H9 (cell line): ENCODE data around the gene STAB2. TPM values are rescaled to one million over a fixed set of nuclear protein-coding genes. Genes with fewer than 3 reads are reported as not detected.

Experiments
- DNase-seq: peaks from one replicate; pipeline ENCODE4 v3.0.0-alpha.2; 2017
- H2AFZ ChIP-seq: one replicate; pipeline ENCODE4 v1.6.1; 2013; ENCODE audit warnings: mild to moderate bottlenecking, low read length, control low read depth, moderate library complexity
- H2AK5ac ChIP-seq: 2 replicates; pipeline ENCODE4 v1.6.1; 2013; ENCODE audit warnings: low read length, control low read depth, mixed read lengths; ENCODE audit not compliant: insufficient read length
- H2BK120ac ChIP-seq: one replicate; pipeline ENCODE4 v1.6.1; 2013; ENCODE audit warnings: low read depth, mild to moderate bottlenecking, low read length, control low read depth, inconsistent platforms; ENCODE audit not compliant: poor library complexity, severe bottlenecking
- H2BK12ac ChIP-seq: 2 replicates; pipeline ENCODE4 v1.6.1; 2013; ENCODE audit warnings: low read length, control low read depth, mixed read lengths, low read depth; ENCODE audit not compliant: insufficient read length
- H2BK15ac ChIP-seq: 2 replicates; pipeline ENCODE4 v1.6.1; 2013; ENCODE audit warnings: low read depth, low read length, control low read depth
- H2BK20ac ChIP-seq: one replicate; pipeline ENCODE4 v1.6.1; 2013; ENCODE audit warnings: low read depth, mild to moderate bottlenecking, low read length, control low read depth, inconsistent platforms; ENCODE audit not compliant: poor library complexity, severe bottlenecking
- H2BK5ac ChIP-seq: 2 replicates; pipeline ENCODE4 v1.6.1; 2013; ENCODE audit warnings: low read length, control low read depth, mixed read lengths; ENCODE audit not compliant: insufficient read length
- H3K14ac ChIP-seq: 2 replicates; pipeline ENCODE4 v1.6.1; 2013; ENCODE audit warnings: low read length, control low read depth; ENCODE audit not compliant: insufficient read depth
- H3K18ac ChIP-seq: 2 replicates; pipeline ENCODE4 v1.6.1; 2013; ENCODE audit warnings: low read depth, mild to moderate bottlenecking, mixed read lengths, low read length, control low read depth; ENCODE audit not compliant: insufficient read length
- H3K23ac ChIP-seq: 2 replicates; pipeline ENCODE4 v1.6.1; 2013; ENCODE audit warnings: low read length, control low read depth, mixed read lengths, low read depth; ENCODE audit not compliant: insufficient read length
- H3K23me2 ChIP-seq: 2 replicates; pipeline ENCODE4 v1.6.1; 2013; ENCODE audit warnings: low read depth, mild to moderate bottlenecking, mixed read lengths, low read length, control low read depth; ENCODE audit not compliant: insufficient read length, poor library complexity, severe bottlenecking
- H3K27ac ChIP-seq: 2 replicates; pipeline ENCODE4 v1.5.1; 2013; ENCODE audit warnings: low read length, control low read depth, mixed read lengths, low read depth; ENCODE audit not compliant: insufficient read length
- H3K27me3 ChIP-seq: 2 replicates; pipeline ENCODE4 v1.6.1; 2013; ENCODE audit warnings: low read length, control low read depth, inconsistent platforms; ENCODE audit not compliant: insufficient read depth
- H3K4ac ChIP-seq: 2 replicates; pipeline ENCODE4 v1.6.1; 2013; ENCODE audit warnings: low read depth, mild to moderate bottlenecking, control low read depth, inconsistent platforms, low read length, moderate library complexity
- H3K4me1 ChIP-seq: 2 replicates; pipeline ENCODE4 v1.6.1; 2013; ENCODE audit warnings: low read length, control low read depth, inconsistent platforms; ENCODE audit not compliant: insufficient read depth
- H3K4me2 ChIP-seq: 2 replicates; pipeline ENCODE4 v1.6.1; 2013; ENCODE audit warnings: low read length, control low read depth, mixed read lengths; ENCODE audit not compliant: insufficient read length, insufficient read depth
- H3K56ac ChIP-seq: 2 replicates; pipeline ENCODE4 v1.6.1; 2013; ENCODE audit warnings: low read depth, mild to moderate bottlenecking, mixed read lengths, low read length, control low read depth; ENCODE audit not compliant: insufficient read length
- H3K79me1 ChIP-seq: 2 replicates; pipeline ENCODE4 v1.6.1; 2013; ENCODE audit warnings: low read depth, mild to moderate bottlenecking, moderate library complexity, low read length, control low read depth, inconsistent platforms; ENCODE audit not compliant: insufficient read depth, poor library complexity, severe bottlenecking
- H3K79me2 ChIP-seq: 2 replicates; pipeline ENCODE4 v1.6.1; 2013; ENCODE audit warnings: low read length, control low read depth, inconsistent platforms; ENCODE audit not compliant: insufficient read depth
- H3K9ac ChIP-seq: 2 replicates; pipeline ENCODE4 v1.6.1; 2013; ENCODE audit warnings: low read length, control low read depth, mixed read lengths; ENCODE audit not compliant: insufficient read length; ENCODE audit errors: extremely low read depth
- H3K9me3 ChIP-seq: one replicate; pipeline ENCODE4 v1.6.1; 2013; ENCODE audit warnings: low read depth, low read length, inconsistent platforms; ENCODE audit not compliant: control insufficient read depth
- H3T11ph ChIP-seq: one replicate; pipeline ENCODE4 v1.6.1; 2013; ENCODE audit warnings: mild to moderate bottlenecking, low read length, control low read depth, inconsistent platforms
- H4K20me1 ChIP-seq: one replicate; pipeline ENCODE4 v1.6.1; 2013; ENCODE audit not compliant: control insufficient read depth, insufficient read length, insufficient read depth
- H4K5ac ChIP-seq: 2 replicates; pipeline ENCODE4 v1.6.1; 2013; ENCODE audit warnings: low read depth, mild to moderate bottlenecking, mixed read lengths, low read length, control low read depth; ENCODE audit not compliant: insufficient read length
- H4K8ac ChIP-seq: replicated peaks from 2 replicates; pipeline ENCODE4 v1.6.1; 2013; ENCODE audit warnings: low read length, control low read depth, mixed read lengths, low read depth; ENCODE audit not compliant: insufficient read length
- H4K91ac ChIP-seq: 2 replicates; pipeline ENCODE4 v1.6.1; 2013; ENCODE audit warnings: low read depth, mild to moderate bottlenecking, moderate library complexity, mixed read lengths, low read length, control low read depth; ENCODE audit not compliant: insufficient read length
- H3K27ac Mint-ChIP-seq, 3 experiments: 2 replicates in 2 of 3; 3 replicates in 1 of 3; pipeline ENCODE4 v1.8.0; 2020 to 2021; ENCODE audit warnings: mixed read lengths in 3 of 3, mild to moderate bottlenecking in 1 of 3, moderate library complexity in 1 of 3
- H3K27me3 Mint-ChIP-seq: 2 replicates; pipeline ENCODE4 v1.8.0; 2021; ENCODE audit warnings: low read depth, mild to moderate bottlenecking, moderate library complexity, mixed read lengths
- H3K36me3 Mint-ChIP-seq, 3 experiments: 2 replicates in 2 of 3; 3 replicates in 1 of 3; pipeline ENCODE4 v1.8.0; 2020 to 2021; ENCODE audit warnings: low read depth in 3 of 3, mixed read lengths in 3 of 3; ENCODE audit not compliant: insufficient read depth in 1 of 3
- H3K4me1 Mint-ChIP-seq, 2 experiments: 2 replicates each; pipeline ENCODE4 v1.8.0; 2020; ENCODE audit warnings: mixed read lengths in 2 of 2
- H3K4me3 Mint-ChIP-seq, 2 experiments: 2 replicates in 1 of 2; 3 replicates in 1 of 2; pipeline ENCODE4 v1.8.0; 2020 to 2021; ENCODE audit warnings: mild to moderate bottlenecking in 2 of 2, mixed read lengths in 2 of 2, moderate library complexity in 1 of 2
- H3K9me3 Mint-ChIP-seq, 2 experiments: 2 replicates in 1 of 2; 3 replicates in 1 of 2; pipeline ENCODE4 v1.8.0; 2020; ENCODE audit warnings: mild to moderate bottlenecking in 2 of 2, mixed read lengths in 2 of 2, moderate library complexity in 1 of 2
- WGBS: extraction: QIAGEN DNeasy Blood & Tissue Kit; methylation state at CpG from one replicate; pipeline ENCODE4 v1.1.7; 2013; ENCODE audit warnings: missing lambda C conversion rate, low lambda C conversion rate, mixed read lengths; ENCODE audit not compliant: insufficient read length; ENCODE audit errors: extremely low coverage; 5-methylcytosine and 5-hydroxymethylcytosine counted together
- total RNA-seq: library from RNA; stranded (reverse); gene quantifications from 2 replicates; pipeline ENCODE4 v1.2.1, GENCODE V29; 2021
- TF ChIP-seq, protein P1 (sequence below): fragments of 200-600 bp; sonication (generic); conservative IDR thresholded peaks from 3 replicates; pipeline ENCODE4 v1.8.0; 2021; ENCODE audit warnings: antibody characterized with exemption, mild to moderate bottlenecking

STAB2 gene
- total RNA-seq, 1 experiment from 2014 or later = 0.02 TPM

GRCh38 chr12:103583008-103583407 lies 4.1 kb upstream of the STAB2 start:
- no peak overlapping the region for H3K4me2 ChIP-seq
- H3K79me1 ChIP-seq = no peaks in the 10 kb centered on the region
- no peak overlapping the region for H3T11ph ChIP-seq
- no peak overlapping the region for H3K9ac ChIP-seq
- no peak overlapping the region for H2BK12ac ChIP-seq
- H3K4me3 Mint-ChIP-seq = no peak overlapping the region
- peaks cover 5% of the 10 kb centered on the region; the same call in 1 of the 2 replicates for H3K27me3 Mint-ChIP-seq
- H3K9me3 ChIP-seq = no peaks in the 10 kb centered on the region
- H3K27ac ChIP-seq = no peak overlapping the region
- WGBS = no CpG with 5 or more reads among the region's 1 CpG
- H3K14ac ChIP-seq = no peak overlapping the region
- no peak overlapping the region for H3K4ac ChIP-seq
- no peaks in the 10 kb centered on the region for H3K4me1 ChIP-seq
- no peak for DNase-seq
- no peaks in the 10 kb centered on the region for H3K36me3 Mint-ChIP-seq
- no peak overlapping the region for H3K18ac ChIP-seq
- H2AFZ ChIP-seq = no peak overlapping the region
- H3K27ac Mint-ChIP-seq = no peak overlapping the region
- H2BK120ac ChIP-seq = no peak overlapping the region
- TF ChIP-seq, protein P1, sequence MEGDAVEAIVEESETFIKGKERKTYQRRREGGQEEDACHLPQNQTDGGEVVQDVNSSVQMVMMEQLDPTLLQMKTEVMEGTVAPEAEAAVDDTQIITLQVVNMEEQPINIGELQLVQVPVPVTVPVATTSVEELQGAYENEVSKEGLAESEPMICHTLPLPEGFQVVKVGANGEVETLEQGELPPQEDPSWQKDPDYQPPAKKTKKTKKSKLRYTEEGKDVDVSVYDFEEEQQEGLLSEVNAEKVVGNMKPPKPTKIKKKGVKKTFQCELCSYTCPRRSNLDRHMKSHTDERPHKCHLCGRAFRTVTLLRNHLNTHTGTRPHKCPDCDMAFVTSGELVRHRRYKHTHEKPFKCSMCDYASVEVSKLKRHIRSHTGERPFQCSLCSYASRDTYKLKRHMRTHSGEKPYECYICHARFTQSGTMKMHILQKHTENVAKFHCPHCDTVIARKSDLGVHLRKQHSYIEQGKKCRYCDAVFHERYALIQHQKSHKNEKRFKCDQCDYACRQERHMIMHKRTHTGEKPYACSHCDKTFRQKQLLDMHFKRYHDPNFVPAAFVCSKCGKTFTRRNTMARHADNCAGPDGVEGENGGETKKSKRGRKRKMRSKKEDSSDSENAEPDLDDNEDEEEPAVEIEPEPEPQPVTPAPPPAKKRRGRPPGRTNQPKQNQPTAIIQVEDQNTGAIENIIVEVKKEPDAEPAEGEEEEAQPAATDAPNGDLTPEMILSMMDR = no peak
- H4K20me1 ChIP-seq = no peaks in the 10 kb centered on the region
- no peak overlapping the region for H2AK5ac ChIP-seq
- H3K23ac ChIP-seq = no peak overlapping the region
- no peaks in the 10 kb centered on the region for H3K9me3 Mint-ChIP-seq
- no peak overlapping the region for H2BK5ac ChIP-seq
- H2BK20ac ChIP-seq = no peak overlapping the region
- no peak overlapping the region for H2BK15ac ChIP-seq
- H3K79me2 ChIP-seq = no peaks in the 10 kb centered on the region
- no peaks in the 10 kb centered on the region for H3K27me3 ChIP-seq
- no peak overlapping the region for H3K56ac ChIP-seq
- H3K23me2 ChIP-seq = no peaks in the 10 kb centered on the region
- H4K91ac ChIP-seq = no peak overlapping the region
- peaks cover 0 to 2% of the 10 kb centered on the region in 2 experiments; a peak in 1 of 4 replicates for H3K4me1 Mint-ChIP-seq
- H4K5ac ChIP-seq = no peak overlapping the region
- H4K8ac ChIP-seq = no peak overlapping the region
